ENCODE data around the gene EFNB1. TPM values are rescaled to one million over a fixed set of nuclear protein-coding genes. Genes with fewer than 3 reads are reported as not detected.

The EFNB1 gene
- total RNA-seq, 2 experiments from 2014 or later, result 3.1 to 4.2 TPM

GRCh38 chrX:68823413-68824151 is 5.2 kb upstream of the EFNB1 start:
- ATAC-seq (no peak), DNase-seq (no peak)
- Mint-ChIP-seq H3K36me3 (ENCODE audit: low read depth) (no peaks in the 10 kb centered on the region), H3K4me1 (ENCODE audit: low read depth) (peaks cover 8% of the 10 kb centered on the region), H3K4me3 (no peak overlapping the region), H3K27me3 (no peaks in the 10 kb centered on the region), H3K9me3 (no peaks in the 10 kb centered on the region), H3K27ac (no peak overlapping the region)
- intact Hi-C loops (cut with micrococcal nuclease), result loop anchor here (10.0 kb wide), 1 partner anchor 461 kb away; no protein-coding TSS in a partner anchor
- CTCF ChIA-PET, result no interaction called here
- POLR2A ChIA-PET, result no interaction called here
- no peak for TF ChIP-seq CTCF (IDR thresholded peaks at IDR 0.05)

GRCh38 chrX:68824152-68824433 is 4.7 kb upstream of the EFNB1 start:
- ATAC-seq (no peak), DNase-seq (no peak)
- Mint-ChIP-seq H3K9me3 (no peaks in the 10 kb centered on the region), H3K4me1 (ENCODE audit: low read depth) (peaks cover 9% of the 10 kb centered on the region), H3K27me3 (no peaks in the 10 kb centered on the region), H3K36me3 (ENCODE audit: low read depth) (no peaks in the 10 kb centered on the region), H3K27ac (no peak overlapping the region), H3K4me3 (no peak overlapping the region)
- TF ChIP-seq CTCF (IDR thresholded peaks at IDR 0.05), result no peak
- CTCF ChIA-PET, result no interaction called here
- POLR2A ChIA-PET, result no interaction called here
- intact Hi-C loops (cut with micrococcal nuclease), result loop anchor here (10.0 kb wide), 1 partner anchor 461 kb away; no protein-coding TSS in a partner anchor

GRCh38 chrX:68824565-68825125 is 4.2 kb upstream of the EFNB1 start:
- POLR2A ChIA-PET, result no interaction called here

GRCh38 chrX:68826113-68826980 is 2.5 kb upstream of the EFNB1 start:
- ATAC-seq (no peak), DNase-seq (no peak)
- H3K36me3 Mint-ChIP-seq (ENCODE audit: low read depth), result no peaks in the 10 kb centered on the region
- intact Hi-C loops (cut with micrococcal nuclease), result loop anchor here (5.0 to 10.0 kb wide), 2 partner anchors 396 to 458 kb away; no protein-coding TSS in a partner anchor
- POLR2A ChIA-PET, result no interaction called here
- H3K4me3 Mint-ChIP-seq, result no peak overlapping the region
- CTCF ChIA-PET, result interaction anchor here (1.3 to 7.1 kb wide), 4 partner anchors 95 to 459 kb away, joined by 5 to 83 read pairs (median 6); no protein-coding TSS in a partner anchor
- peaks cover 12% of the 10 kb centered on the region for H3K4me1 Mint-ChIP-seq (ENCODE audit: low read depth)
- H3K27ac Mint-ChIP-seq, result no peak overlapping the region
- H3K27me3 Mint-ChIP-seq, result no peaks in the 10 kb centered on the region
- no peaks in the 10 kb centered on the region for H3K9me3 Mint-ChIP-seq
- no peak for TF ChIP-seq CTCF (IDR thresholded peaks at IDR 0.05)

More at GRCh38 chrX:68824565-68825125, 4.2 kb upstream of the EFNB1 start:
- Mint-ChIP-seq H3K36me3 (ENCODE audit: low read depth) (no peaks in the 10 kb centered on the region), H3K4me1 (ENCODE audit: low read depth) (peaks cover 9% of the 10 kb centered on the region), H3K27ac (no peak overlapping the region), H3K27me3 (no peaks in the 10 kb centered on the region), H3K4me3 (no peak overlapping the region), H3K9me3 (no peaks in the 10 kb centered on the region)
- CTCF ChIA-PET, result interaction anchor here (2.0 kb wide), 1 partner anchor 397 kb away, joined by 7 read pairs; no protein-coding TSS in a partner anchor
- intact Hi-C loops (cut with micrococcal nuclease), result loop anchor here (5.0 to 10.0 kb wide), 2 partner anchors 398 to 460 kb away; no protein-coding TSS in a partner anchor
- ATAC-seq, result no peak
- no peak for DNase-seq
- TF ChIP-seq CTCF (IDR thresholded peaks at IDR 0.05), result no peak
